ENCODE data around the gene DNAJB6.

Gene DNAJB6

GRCh38 chr7:157336383-157337315 is at the start of gene DNAJB6:
Gene DNAJB6 (plus strand): TSS chr7:157337004. CDS start chr7:157358573, 21,569 bp downstream.
- peak; percentile 94 for DNase-seq

GRCh38 chr7:157291404-157292080 is 45.3 kb upstream of the DNAJB6 start:
- DNase-seq: no peak

- DNase-seq: no peak
Observed at GRCh38 chr7:157292258-157292657, 44.5 kb upstream of the DNAJB6 start.

- no peak for DNase-seq
Observed at GRCh38 chr7:157292770-157293412, 43.9 kb upstream of the DNAJB6 start.

- no peak for DNase-seq
Observed at GRCh38 chr7:157293413-157293788, 43.4 kb upstream of the DNAJB6 start.

GRCh38 chr7:157294773-157295172 is 42.0 kb upstream of the DNAJB6 start:
- DNase-seq: no peak

- DNase-seq: no peak
Observed at GRCh38 chr7:157295338-157295737, 41.5 kb upstream of the DNAJB6 start.

- no peak for DNase-seq
Observed at GRCh38 chr7:157297185-157297584, 39.6 kb upstream of the DNAJB6 start.

- DNase-seq: no peak
Observed at GRCh38 chr7:157299317-157299612, 37.5 kb upstream of the DNAJB6 start.

GRCh38 chr7:157299613-157300368 is 37.0 kb upstream of the DNAJB6 start:
- peak; percentile 46 for DNase-seq

GRCh38 chr7:157300369-157300825 is 36.4 kb upstream of the DNAJB6 start:
- no peak for DNase-seq

GRCh38 chr7:157301610-157302120 is 35.1 kb upstream of the DNAJB6 start:
- no peak for DNase-seq

GRCh38 chr7:157306846-157307838 is 29.7 kb upstream of the DNAJB6 start:
- DNase-seq: no peak

- DNase-seq: no peak
Observed at GRCh38 chr7:157309988-157310668, 26.7 kb upstream of the DNAJB6 start.

- DNase-seq: no peak
Observed at GRCh38 chr7:157310676-157311185, 26.1 kb upstream of the DNAJB6 start.

- no peak for DNase-seq
Observed at GRCh38 chr7:157312941-157313340, 23.9 kb upstream of the DNAJB6 start.

GRCh38 chr7:157313645-157314044 is 23.2 kb upstream of the DNAJB6 start:
- no peak for DNase-seq

- no peak for DNase-seq
Observed at GRCh38 chr7:157318015-157318706, 18.6 kb upstream of the DNAJB6 start.

- no peak for DNase-seq
Observed at GRCh38 chr7:157320608-157320980, 16.2 kb upstream of the DNAJB6 start.

- no peak for DNase-seq
Observed at GRCh38 chr7:157323401-157323800, 13.4 kb upstream of the DNAJB6 start.

Data from CD4-positive, alpha-beta T cell treated with Interleukin-4 for 4 hours (primary cell).